ENCODE measurements around the gene HEXB. TPM values are rescaled to one million over a fixed set of nuclear protein-coding genes. Genes with fewer than 3 reads are reported as not detected.

The HEXB gene
- total RNA-seq, 1 donor from 2014 or later = 294 TPM

- peak; percentile 24 for ATAC-seq
These were observed 41.9 kb upstream of the HEXB start for GRCh38 chr5:74643111-74643562.

GRCh38 chr5:74647096-74647495, 37.9 kb upstream of the HEXB start:
- Histone ChIP-seq H3K27ac (no peak overlapping the region), H3K36me3 (no peaks in the 10 kb centered on the region), H3K9me3 (no peaks in the 10 kb centered on the region), H3K4me1 (peaks cover 22% of the 10 kb centered on the region), H3K27me3 (no peaks in the 10 kb centered on the region), H3K4me3 (no peak overlapping the region)
- TF ChIP-seq CTCF (IDR thresholded peaks at IDR 0.05) = no peak
- DNase-seq (no peak), ATAC-seq (no peak)
- intact Hi-C loops (cut with DNase I) = loop anchor here (5.0 kb wide), 1 partner anchor 745 kb away; no protein-coding TSS in a partner anchor

More at GRCh38 chr5:74643111-74643562, 41.9 kb upstream of the HEXB start:
- H3K27me3 ChIP-seq = no peaks in the 10 kb centered on the region
- DNase-seq = no peak
- H3K4me3 ChIP-seq = no peak overlapping the region
- no peaks in the 10 kb centered on the region for H3K9me3 ChIP-seq
- H3K27ac ChIP-seq = peak overlapping the region; percentile 65
- no peaks in the 10 kb centered on the region for H3K36me3 ChIP-seq
- peaks cover 34% of the 10 kb centered on the region for H3K4me1 ChIP-seq
- TF ChIP-seq CTCF (IDR thresholded peaks at IDR 0.05) = no peak
- intact Hi-C loops (cut with DNase I) = loop anchor here (5.0 kb wide), 1 partner anchor 606 kb away; no protein-coding TSS in a partner anchor

GRCh38 chr5:74648835-74649293, 36.2 kb upstream of the HEXB start:
- Histone ChIP-seq H3K27ac (no peak overlapping the region), H3K36me3 (no peaks in the 10 kb centered on the region), H3K27me3 (no peaks in the 10 kb centered on the region), H3K4me3 (no peak overlapping the region), H3K4me1 (peaks cover 4% of the 10 kb centered on the region), H3K9me3 (no peaks in the 10 kb centered on the region)
- ATAC-seq (peak; percentile 94), DNase-seq (no peak)
- TF ChIP-seq CTCF (IDR thresholded peaks at IDR 0.05) = peak; percentile 81
- intact Hi-C loops (cut with DNase I) = loop anchor here (5.0 kb wide), 1 partner anchor 747 kb away; no protein-coding TSS in a partner anchor

GRCh38 chr5:74649421-74649973, 35.5 kb upstream of the HEXB start:
- Histone ChIP-seq H3K27me3 (no peaks in the 10 kb centered on the region), H3K4me1 (peaks cover 4% of the 10 kb centered on the region), H3K36me3 (no peaks in the 10 kb centered on the region), H3K4me3 (no peak overlapping the region), H3K9me3 (no peaks in the 10 kb centered on the region), H3K27ac (no peak overlapping the region)
- intact Hi-C loops (cut with DNase I) = loop anchor here (5.0 kb wide), 1 partner anchor 747 kb away; no protein-coding TSS in a partner anchor
- TF ChIP-seq CTCF (IDR thresholded peaks at IDR 0.05) = no peak
- DNase-seq (no peak), ATAC-seq (no peak)

GRCh38 chr5:74651710-74652109, 33.3 kb upstream of the HEXB start:
- no peaks in the 10 kb centered on the region for H3K27me3 ChIP-seq
- no peaks in the 10 kb centered on the region for H3K9me3 ChIP-seq
- ATAC-seq (no peak), DNase-seq (no peak)
- H3K27ac ChIP-seq = no peak overlapping the region
- intact Hi-C loops (cut with DNase I) = no loop called here
- H3K4me3 ChIP-seq = no peak overlapping the region
- no peaks in the 10 kb centered on the region for H3K36me3 ChIP-seq
- TF ChIP-seq CTCF (IDR thresholded peaks at IDR 0.05) = no peak
- H3K4me1 ChIP-seq = peaks cover 4% of the 10 kb centered on the region

All from upper lobe of right lung (tissue), 1 donor.